HG02981 (cell line): ENCODE data around the gene IFNB1.

ENCODE experiments used
- ATAC-seq: cut with Tn5 transposase; IDR thresholded peaks from one replicate; pipeline ENCODE4 v1.9.1; 2021; ENCODE audit warnings: mild to moderate bottlenecking, moderate library complexity; ENCODE audit not compliant: unreplicated experiment

Gene IFNB1

GRCh38 chr9:21070906-21071305 lies 6.8 kb downstream of the IFNB1 start:
- no peak for ATAC-seq

- ATAC-seq = no peak
These were observed 7.6 kb downstream of the IFNB1 start for GRCh38 chr9:21070171-21070571.

GRCh38 chr9:21060919-21061561 lies 16.7 kb downstream of the IFNB1 start:
- peak; percentile 50 for ATAC-seq

- ATAC-seq = no peak
These were observed 20.8 kb downstream of the IFNB1 start for GRCh38 chr9:21056931-21057330.

- no peak for ATAC-seq
These were observed 23.9 kb downstream of the IFNB1 start for GRCh38 chr9:21053851-21054250.

- no peak for ATAC-seq
These were observed 30.5 kb downstream of the IFNB1 start for GRCh38 chr9:21047281-21047691.

- no peak for ATAC-seq
These were observed 33.9 kb downstream of the IFNB1 start for GRCh38 chr9:21043841-21044240.

GRCh38 chr9:21042466-21042865 lies 35.3 kb downstream of the IFNB1 start:
- no peak for ATAC-seq

- ATAC-seq = no peak
These were observed 38.4 kb downstream of the IFNB1 start for GRCh38 chr9:21039302-21039701.

GRCh38 chr9:21037278-21037677 lies 40.5 kb downstream of the IFNB1 start:
- no peak for ATAC-seq

GRCh38 chr9:21031808-21032183 lies 45.9 kb downstream of the IFNB1 start:
- no peak for ATAC-seq

GRCh38 chr9:21031091-21031807 lies 46.5 kb downstream of the IFNB1 start, which contains the start of gene HACD4:
HACD4 (minus strand) TSS chr9:21031640; CDS start chr9:21031590, 50 bp downstream.
- ATAC-seq = peak; percentile 58

GRCh38 chr9:21030389-21031035 lies 47.2 kb downstream of the IFNB1 start:
- peak; percentile 87 for ATAC-seq

GRCh38 chr9:21029661-21030060 lies 48.1 kb downstream of the IFNB1 start:
- no peak for ATAC-seq

- no peak for ATAC-seq
These were observed 49.3 kb downstream of the IFNB1 start for GRCh38 chr9:21028466-21028865.

GRCh38 chr9:21027295-21027694 lies 50.4 kb downstream of the IFNB1 start:
- no peak for ATAC-seq
